ENCODE measurements around the gene GBX1.
A peak's percentile ranks its signal among the peaks of the same experiment; 100 is the strongest.

GBX1 gene

GRCh38 chr7:151122276-151122675 lies 45.2 kb downstream of the GBX1 start:
- H3K27me3 Mint-ChIP-seq: no peaks in the 10 kb centered on the region
- no peak overlapping the region for H3K4me3 Mint-ChIP-seq
- H3K36me3 Mint-ChIP-seq: peaks cover 54% of the 10 kb centered on the region
- ATAC-seq: no peak
- H3K4me1 Mint-ChIP-seq: peaks cover 9% of the 10 kb centered on the region
- H3K27ac Mint-ChIP-seq: no peak overlapping the region
- H3K9me3 Mint-ChIP-seq: no peaks in the 10 kb centered on the region

DNA sequence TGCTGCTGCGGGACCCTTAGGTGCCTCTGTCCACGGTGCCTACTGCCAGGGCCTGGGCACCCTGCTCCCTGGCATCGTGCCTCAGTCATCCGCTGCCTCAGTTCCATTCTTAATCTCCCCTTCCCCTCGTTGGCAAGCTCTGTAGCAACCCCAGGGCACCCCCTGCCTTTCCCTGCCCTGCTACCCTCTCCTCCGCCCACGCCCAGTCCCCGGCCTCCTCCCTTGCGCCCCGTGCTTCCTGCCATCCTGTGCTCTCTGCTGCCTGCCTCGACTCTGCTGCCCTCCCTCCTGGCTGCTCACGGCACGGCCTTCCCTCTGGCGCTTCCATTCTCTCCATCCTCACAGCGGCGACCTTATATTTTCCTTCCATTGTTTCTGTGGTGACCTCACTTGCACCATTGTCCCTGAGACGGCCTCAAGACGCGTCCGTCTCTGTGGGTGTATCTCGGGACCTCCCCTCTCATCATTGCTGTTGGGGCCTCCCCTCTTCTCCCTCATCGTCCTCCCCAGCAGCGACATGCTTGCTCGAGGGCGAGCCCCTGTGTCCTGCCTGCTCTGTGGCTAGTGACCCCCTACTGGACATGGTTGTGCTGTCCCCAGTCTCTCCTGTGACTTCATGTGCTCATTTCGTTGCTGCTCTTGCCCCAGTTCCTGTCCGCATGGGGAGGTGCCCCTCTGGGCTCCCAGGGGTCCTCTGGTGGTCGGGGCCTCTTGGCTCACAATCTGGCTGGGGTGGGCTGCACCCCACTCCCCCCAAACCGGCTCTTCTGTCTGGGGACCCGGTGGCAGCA lies 45.9 kb downstream of the GBX1 start:
- no peaks in the 10 kb centered on the region for H3K27me3 Mint-ChIP-seq
- H3K4me3 Mint-ChIP-seq: no peak overlapping the region
- no peak for ATAC-seq
- H3K27ac Mint-ChIP-seq: no peak overlapping the region
- H3K9me3 Mint-ChIP-seq: no peaks in the 10 kb centered on the region
- H3K36me3 Mint-ChIP-seq: peaks cover 54% of the 10 kb centered on the region
- H3K4me1 Mint-ChIP-seq: peaks cover 9% of the 10 kb centered on the region

DNA sequence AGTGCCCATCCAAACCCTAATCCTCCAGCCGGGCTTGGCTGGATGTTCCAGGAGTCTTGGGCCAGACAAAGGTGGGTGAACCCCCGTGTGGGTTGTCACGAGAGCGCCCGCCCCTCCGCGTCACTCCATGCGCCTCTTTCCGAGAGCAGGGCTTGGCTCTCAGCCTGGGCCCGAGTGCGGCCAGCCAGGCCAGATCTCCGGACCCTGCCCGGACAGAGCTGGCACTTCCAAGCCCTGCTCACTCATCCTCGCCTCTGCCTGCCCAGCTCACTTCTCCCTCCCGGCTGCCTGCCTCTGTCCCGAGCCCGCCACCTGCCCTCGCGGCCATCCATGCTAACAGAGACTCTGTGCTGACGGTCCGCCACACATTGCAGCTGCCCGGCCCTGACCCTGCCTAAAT lies 46.6 kb downstream of the GBX1 start:
- Mint-ChIP-seq H3K36me3 (peaks cover 54% of the 10 kb centered on the region), H3K4me3 (no peak overlapping the region), H3K27me3 (no peaks in the 10 kb centered on the region), H3K27ac (no peak overlapping the region), H3K9me3 (no peaks in the 10 kb centered on the region), H3K4me1 (peaks cover 9% of the 10 kb centered on the region)
- ATAC-seq: no peak

- no peaks in the 10 kb centered on the region for H3K9me3 Mint-ChIP-seq
- H3K4me1 Mint-ChIP-seq: peaks cover 9% of the 10 kb centered on the region
- H3K4me3 Mint-ChIP-seq: no peak overlapping the region
- peaks cover 54% of the 10 kb centered on the region for H3K36me3 Mint-ChIP-seq
- ATAC-seq: no peak
- no peaks in the 10 kb centered on the region for H3K27me3 Mint-ChIP-seq
- no peak overlapping the region for H3K27ac Mint-ChIP-seq
Observed at GRCh38 chr7:151119902-151120301, 47.6 kb downstream of the GBX1 start.

- H3K36me3 Mint-ChIP-seq: peaks cover 51% of the 10 kb centered on the region
- no peak overlapping the region for H3K4me3 Mint-ChIP-seq
- ATAC-seq: no peak
- H3K9me3 Mint-ChIP-seq: no peaks in the 10 kb centered on the region
- H3K27ac Mint-ChIP-seq: no peak overlapping the region
- H3K4me1 Mint-ChIP-seq: peaks cover 7% of the 10 kb centered on the region
- no peaks in the 10 kb centered on the region for H3K27me3 Mint-ChIP-seq
Observed at GRCh38 chr7:151119055-151119415, 48.5 kb downstream of the GBX1 start.

GRCh38 chr7:151118108-151119054 lies 49.1 kb downstream of the GBX1 start:
- Mint-ChIP-seq H3K9me3 (no peaks in the 10 kb centered on the region), H3K4me1 (peaks cover under 1% of the 10 kb centered on the region), H3K36me3 (peaks cover 45% of the 10 kb centered on the region), H3K27ac (no peak overlapping the region), H3K27me3 (peaks cover 2% of the 10 kb centered on the region), H3K4me3 (no peak overlapping the region)
- no peak for ATAC-seq

- Mint-ChIP-seq H3K27me3 (peaks cover 10% of the 10 kb centered on the region), H3K27ac (no peak overlapping the region), H3K9me3 (no peaks in the 10 kb centered on the region), H3K4me3 (no peak overlapping the region), H3K36me3 (peaks cover 39% of the 10 kb centered on the region), H3K4me1 (no peaks in the 10 kb centered on the region)
- no peak for ATAC-seq
Observed at GRCh38 chr7:151117565-151117964, 49.9 kb downstream of the GBX1 start.

- Mint-ChIP-seq H3K27ac (no peak overlapping the region), H3K27me3 (peaks cover 15% of the 10 kb centered on the region), H3K4me3 (no peak overlapping the region), H3K36me3 (peaks cover 34% of the 10 kb centered on the region), H3K9me3 (no peaks in the 10 kb centered on the region), H3K4me1 (no peaks in the 10 kb centered on the region)
- no peak for ATAC-seq
Observed at GRCh38 chr7:151116603-151117440, 50.7 kb downstream of the GBX1 start.

DNA sequence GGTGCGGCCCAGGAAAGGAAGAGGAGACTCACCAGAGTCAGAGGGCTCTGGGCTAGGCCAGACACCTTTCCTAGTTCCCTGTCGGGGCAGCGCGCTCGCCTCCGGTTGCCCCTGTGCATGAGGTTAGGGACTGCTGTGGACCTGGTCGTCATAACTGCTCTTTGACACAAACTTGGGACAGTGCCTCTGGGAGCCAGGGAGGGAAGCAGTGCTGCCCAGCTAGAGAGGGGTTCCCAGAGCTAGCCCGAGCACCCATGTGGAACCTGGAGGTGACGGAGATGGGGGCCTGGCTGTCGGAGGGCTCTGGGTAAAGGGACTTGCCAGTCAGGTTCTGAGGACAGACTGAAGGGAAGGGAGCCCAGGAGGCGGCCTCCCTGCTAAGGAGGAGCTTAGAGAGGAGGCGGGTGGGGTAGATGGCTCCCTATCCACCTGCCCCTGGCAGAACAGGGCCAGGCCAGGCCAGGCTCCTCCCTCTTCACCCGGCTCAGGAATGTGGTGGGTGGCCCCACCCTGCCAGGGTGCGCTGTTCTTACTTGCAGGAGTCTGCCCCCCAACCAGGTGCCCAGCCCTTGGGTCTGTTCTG lies 51.6 kb downstream of the GBX1 start:
- Mint-ChIP-seq H3K27ac (no peak overlapping the region), H3K27me3 (peaks cover 15% of the 10 kb centered on the region), H3K4me1 (peaks cover 3% of the 10 kb centered on the region), H3K9me3 (no peaks in the 10 kb centered on the region), H3K36me3 (peaks cover 25% of the 10 kb centered on the region), H3K4me3 (no peak overlapping the region)
- no peak for ATAC-seq

GRCh38 chr7:151115121-151115835 lies 52.2 kb downstream of the GBX1 start:
- H3K4me1 Mint-ChIP-seq: peaks cover 10% of the 10 kb centered on the region
- H3K4me3 Mint-ChIP-seq: no peak overlapping the region
- peaks cover 15% of the 10 kb centered on the region for H3K27me3 Mint-ChIP-seq
- H3K36me3 Mint-ChIP-seq: peaks cover 19% of the 10 kb centered on the region
- ATAC-seq: peak; percentile 25
- no peaks in the 10 kb centered on the region for H3K9me3 Mint-ChIP-seq
- no peak overlapping the region for H3K27ac Mint-ChIP-seq

- ATAC-seq: no peak
- no peak overlapping the region for H3K27ac Mint-ChIP-seq
- peaks cover 15% of the 10 kb centered on the region for H3K27me3 Mint-ChIP-seq
- peaks cover 13% of the 10 kb centered on the region for H3K4me1 Mint-ChIP-seq
- peaks cover 11% of the 10 kb centered on the region for H3K36me3 Mint-ChIP-seq
- H3K4me3 Mint-ChIP-seq: no peak overlapping the region
- no peaks in the 10 kb centered on the region for H3K9me3 Mint-ChIP-seq
Observed at GRCh38 chr7:151114151-151115090, 53.1 kb downstream of the GBX1 start.

- Mint-ChIP-seq H3K4me3 (no peak overlapping the region), H3K4me1 (peaks cover 13% of the 10 kb centered on the region), H3K27me3 (peaks cover 15% of the 10 kb centered on the region), H3K36me3 (peaks cover 2% of the 10 kb centered on the region), H3K9me3 (no peaks in the 10 kb centered on the region), H3K27ac (no peak overlapping the region)
- ATAC-seq: no peak
Observed at GRCh38 chr7:151113344-151114150, 53.9 kb downstream of the GBX1 start.

Data from stimulated activated memory B cell treated with anti-CD40 and anti-IgM and Interleukin-4, amounts not matched to agents 10 μg/mL and 1 μg/mL and 100 μg/mL, for 72 hours (primary cell).